Stimulated activated CD8-positive, alpha-beta memory T cell treated with anti-CD3 and anti-CD28 coated beads, Interleukin-15, amount 100 ng/mL, for 1 hour (primary cell): ENCODE results near the gene INTS13.
"Not testable (repeated sequence)": the region's sequence is repeated elsewhere in the genome, so short reads cannot be mapped to it uniquely, and the experiment has no call there.

Experiments
- DNase-seq: peaks from one replicate; pipeline ENCODE4 v3.0.0-alpha.2; 2020; ENCODE audit warnings: low read depth

Gene INTS13

DNA sequence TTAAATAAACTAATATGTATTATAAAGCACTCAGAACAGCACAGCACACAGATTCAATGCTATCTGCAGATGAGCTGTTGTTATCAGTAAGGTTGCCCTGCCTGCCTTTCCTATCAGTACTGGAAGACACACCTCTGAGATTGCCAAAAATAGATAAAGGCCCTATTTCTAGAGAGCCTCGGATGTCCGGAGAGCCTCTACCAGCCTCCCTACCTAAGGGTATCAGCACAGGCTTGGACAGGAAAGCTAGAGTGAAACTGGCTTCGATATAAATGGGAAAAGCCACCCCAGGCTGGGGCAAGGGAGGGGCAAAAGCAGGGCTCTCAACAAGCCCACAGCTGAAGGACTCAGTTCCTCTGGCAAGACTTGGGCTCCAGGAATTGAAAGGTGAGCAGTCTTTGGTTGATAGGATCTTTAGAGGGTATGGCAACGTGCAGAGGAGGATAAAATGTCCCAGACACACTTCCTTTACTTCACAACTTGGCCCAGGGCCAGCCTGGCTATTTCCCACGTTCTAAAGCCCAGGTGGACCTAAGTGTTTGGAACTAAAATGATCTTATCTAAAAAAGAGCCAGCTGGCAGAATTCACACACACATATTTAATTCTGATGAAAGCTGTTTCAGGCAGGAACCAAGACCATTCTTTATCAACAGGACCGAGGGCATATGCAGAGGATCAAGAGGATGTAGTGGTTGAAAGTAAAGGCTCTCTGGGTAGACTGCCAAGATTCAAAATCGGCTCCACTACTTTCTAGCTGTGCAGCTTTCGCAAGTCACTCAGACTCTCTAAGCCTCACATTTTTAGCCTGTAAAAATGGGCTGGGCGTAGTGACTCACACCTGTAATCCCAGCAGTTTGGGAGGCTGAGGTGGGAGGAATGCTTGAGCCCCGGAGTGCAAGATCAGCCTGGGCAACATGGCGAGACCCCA lies 67.0 kb downstream of the INTS13 start:
- no peak for DNase-seq

GRCh38 chr12:26869908-26870459 lies 67.8 kb downstream of the INTS13 start:
- DNase-seq = no peak

DNA sequence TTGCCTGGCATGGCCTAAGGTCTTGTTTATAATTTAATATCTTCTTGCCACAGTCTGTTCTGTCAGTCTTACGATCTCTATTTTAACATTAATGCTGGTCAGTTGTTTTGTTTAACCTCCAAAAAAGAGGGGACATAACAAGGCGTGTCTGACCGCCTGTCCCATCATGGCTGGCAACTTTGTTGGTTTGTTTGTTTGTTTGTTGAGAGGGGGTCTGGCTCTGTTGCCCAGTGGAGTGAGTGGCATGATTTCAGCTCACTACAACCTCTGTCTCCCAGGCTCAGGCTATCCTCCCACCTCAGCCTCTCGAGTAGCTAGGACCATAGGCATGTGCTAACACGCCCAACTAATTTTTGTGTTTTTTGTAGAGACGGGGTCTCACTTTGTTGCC lies 68.7 kb downstream of the INTS13 start:
- no peak for DNase-seq

GRCh38 chr12:26868447-26869103 lies 69.2 kb downstream of the INTS13 start:
- no peak for DNase-seq

- no peak for DNase-seq
These were observed 70.7 kb downstream of the INTS13 start for GRCh38 chr12:26867080-26867479.

DNA sequence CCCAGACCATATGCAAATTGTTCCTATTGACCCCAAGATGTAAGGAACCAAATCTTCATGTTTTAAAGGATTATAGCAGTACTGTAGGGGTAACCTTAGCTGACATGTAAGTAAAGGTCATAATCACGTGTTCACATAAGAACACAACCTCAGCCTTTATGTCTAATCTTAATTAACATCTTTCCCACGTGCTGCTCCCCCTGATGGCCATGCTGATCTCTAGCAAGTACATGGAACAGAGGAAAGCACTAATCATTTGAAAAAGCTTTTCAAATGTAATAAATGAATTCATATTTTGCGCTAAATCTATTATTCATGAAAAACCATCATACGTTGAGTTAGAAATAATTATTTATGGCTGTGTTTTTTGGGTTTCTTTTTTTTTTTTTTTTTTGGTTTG lies 74.3 kb downstream of the INTS13 start:
- DNase-seq = no peak

- DNase-seq = not testable (repeated sequence)
These were observed 75.0 kb downstream of the INTS13 start for GRCh38 chr12:26862787-26863186.

DNA sequence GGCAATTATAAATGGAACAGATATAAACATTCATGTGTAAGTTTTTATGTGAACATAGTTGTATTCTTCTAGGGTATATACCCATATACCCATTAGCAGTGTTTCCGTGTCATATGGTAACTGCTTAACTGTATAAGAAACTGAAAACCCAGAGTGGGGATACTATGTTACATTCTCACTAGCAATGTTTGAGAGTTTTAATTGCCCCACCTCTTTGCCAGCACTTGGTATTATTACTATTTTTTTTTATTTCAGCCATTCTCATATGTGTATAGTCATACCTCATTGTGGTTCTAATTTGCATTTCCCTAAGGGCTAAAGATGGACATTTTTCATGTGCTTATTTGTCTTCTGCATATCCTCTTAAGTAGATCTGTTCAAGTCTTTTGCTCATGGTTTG lies 76.1 kb downstream of the INTS13 start:
- no peak for DNase-seq

- DNase-seq = no peak
These were observed 80.2 kb downstream of the INTS13 start for GRCh38 chr12:26857465-26858176.

DNA sequence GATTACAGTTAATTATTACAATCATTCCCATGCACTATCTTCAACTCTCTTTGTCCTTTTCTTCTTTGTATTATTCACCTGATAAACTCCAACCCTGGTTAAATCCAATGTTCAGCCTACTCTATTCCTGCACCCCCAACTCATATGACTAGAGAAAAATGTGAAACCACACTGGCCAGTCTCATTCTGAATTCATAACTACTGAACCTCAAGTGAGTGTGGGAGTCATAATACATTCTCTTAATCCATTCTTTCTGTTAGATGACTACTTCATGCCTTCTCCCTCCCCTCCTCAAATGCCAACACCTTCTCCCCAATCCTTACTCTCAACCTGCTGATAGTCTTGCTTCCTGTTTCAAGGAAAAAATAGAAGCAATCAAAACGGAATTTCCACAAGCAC lies 82.4 kb downstream of the INTS13 start:
- no peak for DNase-seq
